ENCODE results near the gene KLHL22. TPM values are rescaled to one million over a fixed set of nuclear protein-coding genes. Genes with fewer than 3 reads are reported as not detected.

KLHL22 gene
- total and polyA plus RNA-seq, 9 donors: 31.3 to 39.9 (median 35.7) TPM

DNA sequence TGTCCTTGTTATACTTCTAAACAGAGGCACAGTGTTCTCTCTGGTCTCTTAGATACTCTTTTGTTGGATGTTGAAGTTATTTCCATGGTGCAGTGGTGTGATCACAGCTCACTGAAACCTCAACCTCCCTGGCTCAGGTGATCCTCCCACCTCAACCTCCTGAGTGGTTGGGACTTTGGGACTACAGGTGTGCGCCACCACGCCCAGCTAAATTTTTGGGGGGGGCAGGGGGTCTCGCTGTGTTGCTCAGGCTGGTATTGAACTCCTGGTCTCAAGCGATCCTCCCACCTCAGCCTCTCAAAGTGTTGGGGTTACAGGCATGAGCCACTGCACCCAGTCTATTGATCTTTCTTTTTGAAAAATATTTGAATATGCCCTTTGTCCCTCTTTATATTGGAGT, 86.7 kb downstream of the KLHL22 start:
- no peaks in the 10 kb centered on the region for H3K9me3 ChIP-seq (replicated peaks; ENCODE audit: control insufficient read depth, low read depth, low read length)
- peaks cover 1% of the 10 kb centered on the region for H3K27me3 ChIP-seq (ENCODE audit: control insufficient read depth, insufficient read depth, low read length)
- H3K36me3 ChIP-seq (ENCODE audit: control insufficient read depth, insufficient read depth, low read length): peaks cover 24% of the 10 kb centered on the region
- DNase-seq: no peak
- H3K27ac ChIP-seq (ENCODE audit: low read length): no peak overlapping the region
- H3K4me1 ChIP-seq (ENCODE audit: control insufficient read depth, insufficient read depth, low read length): no peaks in the 10 kb centered on the region
- WGBS (ENCODE audit: insufficient coverage): no CpG with 5 or more reads among the region's 4 CpGs
- H3K4me3 ChIP-seq (ENCODE audit: low read length): no peak overlapping the region

GRCh38 chr22:20407829-20408228, 87.8 kb downstream of the KLHL22 start:
- Histone ChIP-seq H3K27ac (ENCODE audit: low read length) (no peak overlapping the region), H3K4me3 (ENCODE audit: low read length) (no peak overlapping the region), H3K36me3 (ENCODE audit: control insufficient read depth, insufficient read depth, low read length) (peaks cover 33% of the 10 kb centered on the region), H3K27me3 (ENCODE audit: control insufficient read depth, insufficient read depth, low read length) (no peaks in the 10 kb centered on the region), H3K9me3 (replicated peaks; ENCODE audit: control insufficient read depth, low read depth, low read length) (no peaks in the 10 kb centered on the region), H3K4me1 (ENCODE audit: control insufficient read depth, insufficient read depth, low read length) (no peaks in the 10 kb centered on the region)
- DNase-seq: no peak
- no CpG with 5 or more reads among the region's 3 CpGs for WGBS (ENCODE audit: insufficient coverage)

GRCh38 chr22:20406686-20407408, 88.7 kb downstream of the KLHL22 start:
- 90% methylated on average over 9 of the region's 13 CpGs for WGBS (ENCODE audit: insufficient coverage)
- no peaks in the 10 kb centered on the region for H3K4me1 ChIP-seq (ENCODE audit: control insufficient read depth, insufficient read depth, low read length)
- no peak overlapping the region for H3K4me3 ChIP-seq (ENCODE audit: low read length)
- H3K27ac ChIP-seq (ENCODE audit: low read length): no peak overlapping the region
- H3K9me3 ChIP-seq (replicated peaks; ENCODE audit: control insufficient read depth, low read depth, low read length): no peaks in the 10 kb centered on the region
- H3K36me3 ChIP-seq (ENCODE audit: control insufficient read depth, insufficient read depth, low read length): peaks cover 40% of the 10 kb centered on the region
- no peaks in the 10 kb centered on the region for H3K27me3 ChIP-seq (ENCODE audit: control insufficient read depth, insufficient read depth, low read length)
- DNase-seq: no peak

DNA sequence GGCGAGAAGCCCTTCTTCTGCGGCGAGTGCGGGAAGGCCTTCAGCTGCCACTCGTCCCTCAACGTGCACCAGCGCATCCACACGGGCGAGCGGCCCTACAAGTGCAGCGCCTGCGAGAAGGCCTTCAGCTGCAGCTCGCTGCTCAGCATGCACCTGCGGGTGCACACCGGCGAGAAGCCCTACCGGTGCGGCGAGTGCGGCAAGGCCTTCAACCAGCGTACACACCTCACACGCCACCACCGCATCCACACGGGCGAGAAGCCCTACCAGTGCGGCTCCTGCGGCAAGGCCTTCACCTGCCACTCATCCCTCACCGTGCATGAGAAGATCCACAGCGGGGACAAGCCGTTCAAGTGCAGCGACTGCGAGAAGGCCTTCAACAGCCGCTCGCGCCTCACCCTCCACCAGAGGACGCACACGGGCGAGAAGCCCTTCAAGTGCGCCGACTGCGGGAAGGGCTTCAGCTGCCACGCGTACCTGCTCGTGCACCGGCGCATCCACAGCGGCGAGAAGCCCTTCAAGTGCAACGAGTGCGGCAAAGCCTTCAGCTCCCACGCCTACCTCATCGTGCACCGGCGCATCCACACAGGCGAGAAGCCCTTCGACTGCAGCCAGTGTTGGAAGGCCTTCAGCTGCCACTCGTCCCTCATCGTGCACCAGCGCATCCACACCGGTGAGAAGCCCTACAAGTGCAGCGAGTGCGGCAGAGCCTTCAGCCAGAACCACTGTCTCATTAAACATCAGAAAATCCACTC, 89.5 kb downstream of the KLHL22 start:
- Histone ChIP-seq H3K4me3 (ENCODE audit: low read length) (no peak overlapping the region), H3K27ac (ENCODE audit: low read length) (no peak overlapping the region), H3K27me3 (ENCODE audit: control insufficient read depth, insufficient read depth, low read length) (no peaks in the 10 kb centered on the region), H3K4me1 (ENCODE audit: control insufficient read depth, insufficient read depth, low read length) (no peaks in the 10 kb centered on the region), H3K36me3 (ENCODE audit: control insufficient read depth, insufficient read depth, low read length) (peaks cover 45% of the 10 kb centered on the region), H3K9me3 (replicated peaks; ENCODE audit: control insufficient read depth, low read depth, low read length) (no peaks in the 10 kb centered on the region)
- WGBS (ENCODE audit: insufficient coverage): 95% methylated on average over 56 of the region's 62 CpGs
- no peak for DNase-seq

DNA sequence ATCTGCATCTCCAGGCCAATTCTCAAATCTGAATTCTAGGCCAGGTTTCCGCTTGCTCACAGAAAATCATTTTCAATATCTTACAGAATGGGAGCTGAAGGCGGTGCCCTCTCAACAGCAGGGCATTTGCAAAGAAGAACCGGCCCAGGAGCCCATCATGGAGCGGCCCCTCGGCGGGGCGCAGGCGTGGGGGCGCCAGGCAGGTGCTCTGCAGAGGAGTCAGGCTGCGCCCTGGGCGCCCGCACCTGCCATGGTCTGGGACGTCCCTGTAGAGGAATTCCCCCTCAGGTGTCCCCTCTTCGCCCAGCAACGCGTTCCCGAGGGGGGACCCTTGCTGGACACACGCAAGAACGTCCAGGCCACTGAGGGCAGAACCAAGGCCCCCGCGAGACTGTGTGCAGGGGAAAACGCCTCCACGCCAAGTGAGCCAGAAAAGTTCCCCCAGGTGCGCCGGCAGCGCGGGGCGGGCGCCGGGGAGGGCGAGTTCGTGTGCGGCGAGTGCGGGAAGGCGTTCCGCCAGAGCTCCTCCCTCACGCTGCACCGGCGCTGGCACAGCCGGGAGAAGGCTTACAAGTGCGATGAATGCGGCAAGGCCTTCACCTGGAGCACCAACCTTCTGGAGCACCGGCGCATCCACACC, 90.2 kb downstream of the KLHL22 start:
- no peaks in the 10 kb centered on the region for H3K4me1 ChIP-seq (ENCODE audit: control insufficient read depth, insufficient read depth, low read length)
- no peaks in the 10 kb centered on the region for H3K9me3 ChIP-seq (replicated peaks; ENCODE audit: control insufficient read depth, low read depth, low read length)
- H3K27ac ChIP-seq (ENCODE audit: low read length): no peak overlapping the region
- no peak overlapping the region for H3K4me3 ChIP-seq (ENCODE audit: low read length)
- H3K36me3 ChIP-seq (ENCODE audit: control insufficient read depth, insufficient read depth, low read length): peaks cover 52% of the 10 kb centered on the region
- no peak for DNase-seq
- no peaks in the 10 kb centered on the region for H3K27me3 ChIP-seq (ENCODE audit: control insufficient read depth, insufficient read depth, low read length)
- WGBS (ENCODE audit: insufficient coverage): 95% methylated on average over 45 of the region's 45 CpGs

- Histone ChIP-seq H3K9me3 (replicated peaks; ENCODE audit: control insufficient read depth, low read depth, low read length) (no peaks in the 10 kb centered on the region), H3K27ac (ENCODE audit: low read length) (no peak overlapping the region), H3K4me1 (ENCODE audit: control insufficient read depth, insufficient read depth, low read length) (no peaks in the 10 kb centered on the region), H3K27me3 (ENCODE audit: control insufficient read depth, insufficient read depth, low read length) (no peaks in the 10 kb centered on the region), H3K36me3 (ENCODE audit: control insufficient read depth, insufficient read depth, low read length) (peaks cover 58% of the 10 kb centered on the region), H3K4me3 (ENCODE audit: low read length) (no peak overlapping the region)
- WGBS (ENCODE audit: insufficient coverage): 88% methylated on average over 18 of the region's 18 CpGs
- DNase-seq: no peak
Observed at GRCh38 chr22:20404881-20405280, 90.7 kb downstream of the KLHL22 start.

DNA sequence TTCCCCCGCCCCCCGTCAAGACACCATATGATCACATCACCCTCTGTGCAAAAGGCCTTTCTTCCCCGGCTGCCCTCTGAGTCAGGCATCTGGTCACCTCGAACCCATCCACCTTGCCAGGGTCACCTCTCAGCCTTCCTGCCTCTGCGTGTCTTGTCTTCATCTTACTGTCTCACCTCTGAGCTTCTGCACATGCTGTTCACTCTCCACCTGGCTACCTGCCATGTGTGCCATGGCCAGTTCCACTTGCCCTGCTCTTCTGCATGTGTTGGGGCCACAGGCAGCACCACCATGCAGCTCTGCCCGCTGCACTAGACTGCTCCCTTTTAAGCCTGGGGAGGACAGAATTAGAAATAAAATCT, 91.8 kb downstream of the KLHL22 start:
- Histone ChIP-seq H3K9me3 (replicated peaks; ENCODE audit: control insufficient read depth, low read depth, low read length) (no peaks in the 10 kb centered on the region), H3K4me1 (ENCODE audit: control insufficient read depth, insufficient read depth, low read length) (no peaks in the 10 kb centered on the region), H3K27me3 (ENCODE audit: control insufficient read depth, insufficient read depth, low read length) (no peaks in the 10 kb centered on the region), H3K4me3 (ENCODE audit: low read length) (no peak overlapping the region), H3K27ac (ENCODE audit: low read length) (no peak overlapping the region), H3K36me3 (ENCODE audit: control insufficient read depth, insufficient read depth, low read length) (peaks cover 59% of the 10 kb centered on the region)
- 82% methylated on average over 5 of the region's 6 CpGs for WGBS (ENCODE audit: insufficient coverage)
- DNase-seq: no peak

DNA sequence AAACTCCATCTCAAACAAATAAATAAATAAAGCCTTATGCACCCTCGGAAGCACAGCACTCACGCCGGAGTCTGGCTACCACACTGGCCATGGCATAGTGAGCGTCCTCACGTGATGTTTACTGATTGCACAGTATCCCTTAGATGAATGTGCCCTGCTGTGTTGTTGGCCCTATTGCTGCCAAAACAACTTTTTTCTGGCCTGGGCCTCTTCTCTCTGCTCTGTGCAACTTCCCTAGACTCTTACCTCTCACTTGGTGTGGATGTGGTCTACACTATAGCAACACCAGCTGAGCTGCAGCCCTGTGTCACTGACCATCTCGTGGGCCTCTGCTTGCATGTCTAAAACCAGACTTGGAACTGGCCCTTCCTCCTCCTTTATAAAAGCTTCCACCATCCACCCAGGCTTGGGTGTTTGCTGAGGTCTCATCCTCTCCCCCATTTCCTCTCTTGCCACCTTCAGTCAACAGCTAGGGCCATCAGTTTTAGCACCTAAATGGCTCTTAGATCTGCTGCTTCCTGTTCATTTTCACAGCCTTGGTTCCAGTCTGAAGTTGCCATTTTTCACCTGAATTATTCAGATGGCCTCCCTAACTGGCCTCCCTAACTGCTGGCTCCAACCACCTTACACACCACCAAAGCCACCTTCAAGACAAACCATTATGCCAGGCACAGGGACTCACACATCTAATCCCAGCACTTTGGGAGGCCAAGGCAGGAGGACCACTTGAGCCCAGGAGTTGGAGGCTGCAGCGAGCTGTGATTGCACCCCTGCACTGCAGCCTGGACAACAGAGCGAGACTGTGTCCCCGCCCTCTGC, 92.4 kb downstream of the KLHL22 start:
- no peak overlapping the region for H3K4me3 ChIP-seq (ENCODE audit: low read length)
- 94% methylated on average over 8 of the region's 9 CpGs for WGBS (ENCODE audit: insufficient coverage)
- peaks cover 59% of the 10 kb centered on the region for H3K36me3 ChIP-seq (ENCODE audit: control insufficient read depth, insufficient read depth, low read length)
- no peaks in the 10 kb centered on the region for H3K9me3 ChIP-seq (replicated peaks; ENCODE audit: control insufficient read depth, low read depth, low read length)
- H3K27ac ChIP-seq (ENCODE audit: low read length): no peak overlapping the region
- H3K4me1 ChIP-seq (ENCODE audit: control insufficient read depth, insufficient read depth, low read length): no peaks in the 10 kb centered on the region
- no peaks in the 10 kb centered on the region for H3K27me3 ChIP-seq (ENCODE audit: control insufficient read depth, insufficient read depth, low read length)
- DNase-seq: no peak

- WGBS (ENCODE audit: insufficient coverage): 89% methylated on average over 10 of the region's 13 CpGs
- DNase-seq: no peak
- no peak overlapping the region for H3K4me3 ChIP-seq (ENCODE audit: low read length)
- H3K9me3 ChIP-seq (replicated peaks; ENCODE audit: control insufficient read depth, low read depth, low read length): no peaks in the 10 kb centered on the region
- no peaks in the 10 kb centered on the region for H3K4me1 ChIP-seq (ENCODE audit: control insufficient read depth, insufficient read depth, low read length)
- no peak overlapping the region for H3K27ac ChIP-seq (ENCODE audit: low read length)
- peaks cover 49% of the 10 kb centered on the region for H3K36me3 ChIP-seq (ENCODE audit: control insufficient read depth, insufficient read depth, low read length)
- no peaks in the 10 kb centered on the region for H3K27me3 ChIP-seq (ENCODE audit: control insufficient read depth, insufficient read depth, low read length)
Observed at GRCh38 chr22:20401376-20402014, 94.1 kb downstream of the KLHL22 start.
